KMS-11 (cell line): ENCODE results near the gene SAT2.

Source experiments
- H2AFZ ChIP-seq: fragments of 200-600 bp; sonication (generic); 2 replicates; pipeline ENCODE4 v1.6.1; 2016; ENCODE audit warnings: antibody characterized with exemption, mixed run types, low read depth
- H3K27ac ChIP-seq: fragments of 200-600 bp; sonication (generic); 2 replicates; pipeline ENCODE4 v1.6.1; 2016; ENCODE audit warnings: mild to moderate bottlenecking, mixed run types
- H3K27me3 ChIP-seq: fragments of 200-600 bp; sonication (generic); 2 replicates; pipeline ENCODE4 v1.6.1; 2017; ENCODE audit warnings: mild to moderate bottlenecking, low read depth, mixed run types, moderate library complexity; ENCODE audit not compliant: insufficient read depth
- H3K36me3 ChIP-seq: fragments of 200-600 bp; sonication (generic); 2 replicates; pipeline ENCODE4 v1.6.1; 2017; ENCODE audit warnings: mild to moderate bottlenecking, mixed run types; ENCODE audit not compliant: insufficient read depth
- H3K4me1 ChIP-seq: fragments of 200-600 bp; sonication (generic); 2 replicates; pipeline ENCODE4 v1.6.1; 2016; ENCODE audit warnings: mild to moderate bottlenecking, low read depth, mixed run types; ENCODE audit not compliant: poor library complexity, severe bottlenecking
- H3K4me2 ChIP-seq: fragments of 200-600 bp; sonication (generic); 2 replicates; pipeline ENCODE4 v1.7.0; 2016; ENCODE audit warnings: mild to moderate bottlenecking, mixed run types
- H3K4me3 ChIP-seq: fragments of 200-600 bp; sonication (generic); IDR thresholded peaks from 2 replicates; pipeline ENCODE4 v1.6.1; 2017; ENCODE audit warnings: low read depth, low read length, mixed read lengths; ENCODE audit not compliant: insufficient read depth
- H3K79me2 ChIP-seq: fragments of 200-600 bp; sonication (generic); 2 replicates; pipeline ENCODE4 v1.6.1; 2016; ENCODE audit warnings: low read depth, mixed run types; ENCODE audit not compliant: insufficient read depth
- H3K9ac ChIP-seq: fragments of 200-600 bp; sonication (generic); 2 replicates; pipeline ENCODE4 v1.6.1; 2016; ENCODE audit warnings: mild to moderate bottlenecking, mixed run types
- H4K20me1 ChIP-seq: fragments of 200-600 bp; sonication (generic); 2 replicates; pipeline ENCODE4 v1.6.1; 2016; ENCODE audit warnings: mild to moderate bottlenecking, mixed run types; ENCODE audit not compliant: insufficient read depth
- CTCF ChIP-seq: fragments of 200-600 bp; sonication (generic); conservative IDR thresholded peaks from 2 replicates; pipeline ENCODE4 v1.6.1; 2017; ENCODE audit warnings: low read depth, mild to moderate bottlenecking, antibody characterized with exemption, low read length, moderate library complexity, mixed read lengths

Gene SAT2

GRCh38 chr17:7627250-7628121 is at the start of gene SAT2:
Gene SAT2, minus strand, starts transcription at chr17:7627821. Its CDS starts 186 bp downstream, at chr17:7627635.
- peaks cover 3% of the 10 kb centered on the region for H3K4me1 ChIP-seq
- no peak within 1 kb of the TSS for H3K27ac ChIP-seq
- no peak within 1 kb of the TSS for H2AFZ ChIP-seq
- no peak for TF ChIP-seq CTCF
- H3K79me2 ChIP-seq = no peaks in the 10 kb centered on the region
- no peak within 1 kb of the TSS for H3K4me3 ChIP-seq
- H3K36me3 ChIP-seq = no peaks in the 10 kb centered on the region
- H3K4me2 ChIP-seq = no peak within 1 kb of the TSS
- no peaks in the 10 kb centered on the region for H4K20me1 ChIP-seq
- H3K27me3 ChIP-seq = no peaks in the 10 kb centered on the region
- H3K9ac ChIP-seq = no peak within 1 kb of the TSS

- H3K9ac ChIP-seq = no peak overlapping the region
- H3K4me3 ChIP-seq = no peak overlapping the region
- H3K27ac ChIP-seq = no peak overlapping the region
- H3K79me2 ChIP-seq = no peaks in the 10 kb centered on the region; the same call in 1 of the 2 replicates
- no peak overlapping the region for H3K4me2 ChIP-seq
- H3K27me3 ChIP-seq = no peaks in the 10 kb centered on the region
- no peaks in the 10 kb centered on the region for H3K36me3 ChIP-seq
- no peak for TF ChIP-seq CTCF
- no peaks in the 10 kb centered on the region for H4K20me1 ChIP-seq
- H3K4me1 ChIP-seq = no peaks in the 10 kb centered on the region
- H2AFZ ChIP-seq = no peak overlapping the region
These were observed 48.9 kb upstream of the SAT2 start for GRCh38 chr17:7676533-7676932.

- H3K27me3 ChIP-seq = no peaks in the 10 kb centered on the region
- no peak overlapping the region for H3K9ac ChIP-seq
- no peak overlapping the region for H2AFZ ChIP-seq
- H4K20me1 ChIP-seq = no peaks in the 10 kb centered on the region
- H3K4me2 ChIP-seq = no peak overlapping the region
- H3K4me1 ChIP-seq = no peaks in the 10 kb centered on the region
- no peaks in the 10 kb centered on the region for H3K36me3 ChIP-seq
- TF ChIP-seq CTCF = no peak
- no peak overlapping the region for H3K4me3 ChIP-seq
- H3K79me2 ChIP-seq = no peaks in the 10 kb centered on the region
- no peak overlapping the region for H3K27ac ChIP-seq
These were observed 47.3 kb upstream of the SAT2 start for GRCh38 chr17:7674934-7675333.

- Histone ChIP-seq H3K79me2 (no peaks in the 10 kb centered on the region), H3K27ac (no peak overlapping the region), H3K4me2 (no peak overlapping the region), H3K4me3 (no peak overlapping the region), H2AFZ (no peak overlapping the region), H3K4me1 (no peaks in the 10 kb centered on the region), H3K36me3 (no peaks in the 10 kb centered on the region), H3K9ac (no peak overlapping the region), H4K20me1 (no peaks in the 10 kb centered on the region), H3K27me3 (no peaks in the 10 kb centered on the region)
- TF ChIP-seq CTCF = no peak
These were observed 45.6 kb upstream of the SAT2 start for GRCh38 chr17:7673239-7673638.
